Fibroblast of villous mesenchyme (primary cell): ENCODE data around the gene DNAH3. TPM values are rescaled to one million over a fixed set of nuclear protein-coding genes. Genes with fewer than 3 reads are reported as not detected.

ENCODE experiments used
- DNase-seq: peaks from one replicate; pipeline ENCODE4 v3.0.0-alpha.2; 2010; ENCODE audit warnings: low read depth
- H3K4me3 ChIP-seq: 2 replicates; pipeline ENCODE4 v1.5.1; 2011; ENCODE audit warnings: low read depth, mild to moderate bottlenecking, low read length
- total RNA-seq: library from RNA; depleted of rRNA; stranded (reverse); fragments of >200 nt; gene quantifications from 2 replicates; pipeline ENCODE4 v1.2.3, GENCODE V29; 2012
- TF ChIP-seq, protein P1 (sequence below): IDR thresholded peaks from 2 replicates; pipeline ENCODE4 v1.5.1; 2012; ENCODE audit warnings: low read depth, mild to moderate bottlenecking, low read length; ENCODE audit not compliant: insufficient read depth

Gene DNAH3
- total RNA-seq, 1 donor: under 0.01 TPM

- no peak for DNase-seq
- TF ChIP-seq, protein P1, sequence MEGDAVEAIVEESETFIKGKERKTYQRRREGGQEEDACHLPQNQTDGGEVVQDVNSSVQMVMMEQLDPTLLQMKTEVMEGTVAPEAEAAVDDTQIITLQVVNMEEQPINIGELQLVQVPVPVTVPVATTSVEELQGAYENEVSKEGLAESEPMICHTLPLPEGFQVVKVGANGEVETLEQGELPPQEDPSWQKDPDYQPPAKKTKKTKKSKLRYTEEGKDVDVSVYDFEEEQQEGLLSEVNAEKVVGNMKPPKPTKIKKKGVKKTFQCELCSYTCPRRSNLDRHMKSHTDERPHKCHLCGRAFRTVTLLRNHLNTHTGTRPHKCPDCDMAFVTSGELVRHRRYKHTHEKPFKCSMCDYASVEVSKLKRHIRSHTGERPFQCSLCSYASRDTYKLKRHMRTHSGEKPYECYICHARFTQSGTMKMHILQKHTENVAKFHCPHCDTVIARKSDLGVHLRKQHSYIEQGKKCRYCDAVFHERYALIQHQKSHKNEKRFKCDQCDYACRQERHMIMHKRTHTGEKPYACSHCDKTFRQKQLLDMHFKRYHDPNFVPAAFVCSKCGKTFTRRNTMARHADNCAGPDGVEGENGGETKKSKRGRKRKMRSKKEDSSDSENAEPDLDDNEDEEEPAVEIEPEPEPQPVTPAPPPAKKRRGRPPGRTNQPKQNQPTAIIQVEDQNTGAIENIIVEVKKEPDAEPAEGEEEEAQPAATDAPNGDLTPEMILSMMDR: no peak
- peak overlapping the region; percentile 97 for H3K4me3 ChIP-seq
Observed at GRCh38 chr16:20899477-20900298, 251.0 kb downstream of the DNAH3 start.

DNA sequence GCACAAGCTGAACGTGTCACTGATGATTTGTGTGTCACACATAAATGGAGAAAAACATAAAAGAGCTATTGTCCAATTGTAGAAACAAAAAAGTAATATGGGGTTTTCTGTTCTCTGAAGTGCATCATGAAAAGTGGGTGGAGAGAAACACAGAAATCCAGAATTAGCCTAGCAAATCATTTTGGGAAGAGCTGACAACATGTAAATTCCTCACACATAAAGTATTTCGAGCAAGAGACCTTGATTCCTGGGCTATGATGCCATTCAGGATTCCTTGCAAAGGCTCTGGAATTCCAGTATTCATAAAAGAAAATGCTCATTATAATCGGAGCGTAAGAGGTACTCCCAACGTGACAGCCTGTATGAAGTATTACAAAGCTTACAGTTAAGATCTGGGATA is 251.6 kb downstream of the DNAH3 start:
- DNase-seq: peak; percentile 62
- H3K4me3 ChIP-seq: peak overlapping the region; percentile 97
- TF ChIP-seq, protein P1: no peak

- TF ChIP-seq, protein P1: no peak
- peak; percentile 29 for DNase-seq
- peak overlapping the region; percentile 97 for H3K4me3 ChIP-seq
Observed at GRCh38 chr16:20897922-20898321, 252.7 kb downstream of the DNAH3 start.

- peak overlapping the region; percentile 97 for H3K4me3 ChIP-seq
- DNase-seq: peak; percentile 85
- TF ChIP-seq, protein P1: no peak
Observed at GRCh38 chr16:20897253-20897897, 253.3 kb downstream of the DNAH3 start.

- no peak for DNase-seq
- TF ChIP-seq, protein P1: no peak
- no peak overlapping the region for H3K4me3 ChIP-seq
Observed at GRCh38 chr16:20894388-20894787, 256.3 kb downstream of the DNAH3 start.

- no peak for DNase-seq
- TF ChIP-seq, protein P1: no peak
Observed at GRCh38 chr16:20889625-20890275, 260.9 kb downstream of the DNAH3 start.

More at GRCh38 chr16:20889625-20890275, 260.9 kb downstream of the DNAH3 start:
- no peak overlapping the region for H3K4me3 ChIP-seq
